Activated naive CD4-positive, alpha-beta T cell (primary cell): ENCODE data around the gene AFF3.

Experiments
- DNase-seq, 4 experiments: peaks; one replicate each; lab custom pipeline; 2025; lab: John Stamatoyannopoulos, UW

AFF3 gene

GRCh38 chr2:99883358-99883757 lies 259.0 kb downstream of the AFF3 start:
- DNase-seq = no peak

GRCh38 chr2:99881901-99882591 lies 260.3 kb downstream of the AFF3 start:
- no peak for DNase-seq

- DNase-seq = no peak
Measured at GRCh38 chr2:99880964-99881294, 261.5 kb downstream of the AFF3 start.

DNA sequence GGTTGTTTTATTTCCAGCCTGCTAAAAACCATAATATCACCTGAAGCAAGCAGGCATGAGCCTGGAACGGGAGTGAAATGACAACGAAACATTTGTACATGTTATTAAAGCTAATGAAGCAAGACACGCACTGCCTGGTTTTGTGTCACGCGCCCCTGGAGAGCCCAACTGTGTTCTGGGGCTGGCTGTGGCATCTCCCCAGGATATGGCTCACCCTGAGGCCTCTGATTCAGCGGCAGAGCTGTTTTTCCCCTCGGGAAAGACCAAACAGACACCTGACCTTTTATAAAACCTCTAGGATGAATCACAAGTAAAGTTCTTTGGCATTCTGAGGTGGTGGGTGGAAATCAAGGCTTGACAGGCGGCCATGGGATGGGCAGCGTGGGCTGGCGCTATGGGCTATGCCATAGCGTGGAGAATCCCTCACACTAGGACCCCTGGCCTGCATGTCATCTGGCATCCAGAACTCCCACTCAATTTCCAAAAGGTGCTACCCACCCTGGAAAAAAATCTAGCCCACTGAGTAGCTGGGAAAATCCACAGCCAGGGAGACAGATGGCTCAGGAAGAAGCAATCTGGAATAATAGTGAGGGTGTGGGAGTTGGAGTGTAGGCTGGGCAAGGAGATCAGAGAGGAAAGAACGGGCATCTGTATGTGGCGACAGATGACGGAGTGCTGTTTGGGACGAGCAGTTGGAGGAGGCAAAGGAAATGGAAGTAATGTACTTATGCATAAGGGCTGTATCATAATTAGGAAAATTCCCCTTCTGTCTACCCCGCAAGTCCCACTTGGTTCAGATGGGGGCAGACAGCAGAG lies 262.0 kb downstream of the AFF3 start:
- DNase-seq = no peak

- DNase-seq = no peak
Measured at GRCh38 chr2:99879481-99879880, 262.9 kb downstream of the AFF3 start.

DNA sequence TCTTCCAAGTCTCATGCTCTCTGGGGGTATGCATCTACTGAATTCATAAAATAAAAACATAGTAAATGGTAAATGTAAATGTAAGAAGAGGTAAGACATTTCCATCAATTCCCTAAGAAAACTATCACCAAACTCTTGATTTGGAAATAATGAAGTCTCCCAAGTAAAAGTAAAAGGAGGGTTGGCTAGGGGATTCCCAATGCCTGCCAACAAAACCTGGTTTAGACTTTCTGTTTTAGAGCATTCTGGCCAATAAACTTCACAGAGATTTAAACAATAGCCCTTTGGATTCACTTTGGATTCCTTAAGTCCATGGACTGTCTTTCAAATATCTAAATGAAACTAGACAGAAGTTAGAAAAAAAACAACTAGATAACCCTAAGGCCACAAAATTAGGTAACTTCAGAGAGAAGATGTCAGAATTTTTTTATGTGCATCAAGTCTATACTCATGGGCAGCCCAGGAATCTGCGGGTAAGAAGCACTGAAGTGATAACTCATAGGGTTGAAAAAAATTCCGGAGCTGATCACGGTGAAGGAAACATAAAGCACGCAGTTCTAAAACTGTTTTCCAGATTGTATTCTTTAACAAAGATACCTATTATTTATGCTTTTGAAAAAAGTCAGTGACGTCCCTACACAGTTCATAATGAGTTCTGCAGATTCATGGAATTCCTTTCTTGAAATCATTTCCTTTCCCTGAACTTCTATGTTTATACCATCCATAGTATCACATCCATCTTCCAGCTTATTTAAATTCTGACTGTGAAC lies 263.6 kb downstream of the AFF3 start:
- no peak for DNase-seq

DNA sequence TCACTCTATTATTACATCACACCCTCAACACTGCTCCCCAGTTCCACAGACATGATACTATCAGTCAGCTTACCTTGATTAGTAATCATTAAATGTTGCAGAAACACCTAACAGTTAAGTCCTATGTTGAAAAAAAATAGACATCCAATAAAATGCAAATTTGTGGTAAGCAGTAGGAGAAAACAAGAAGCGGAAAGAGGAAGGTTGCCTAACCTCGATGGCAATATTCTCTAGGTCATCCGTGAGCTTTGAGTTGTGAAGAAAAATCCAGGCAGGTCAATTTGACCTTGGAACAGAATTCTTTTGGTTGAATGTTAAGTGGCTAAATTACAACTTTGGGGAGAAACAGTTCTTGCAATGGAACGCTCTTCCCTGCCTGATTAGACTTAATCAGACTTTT lies 264.4 kb downstream of the AFF3 start:
- DNase-seq = no peak

GRCh38 chr2:99876956-99877355 lies 265.4 kb downstream of the AFF3 start:
- no peak for DNase-seq

DNA sequence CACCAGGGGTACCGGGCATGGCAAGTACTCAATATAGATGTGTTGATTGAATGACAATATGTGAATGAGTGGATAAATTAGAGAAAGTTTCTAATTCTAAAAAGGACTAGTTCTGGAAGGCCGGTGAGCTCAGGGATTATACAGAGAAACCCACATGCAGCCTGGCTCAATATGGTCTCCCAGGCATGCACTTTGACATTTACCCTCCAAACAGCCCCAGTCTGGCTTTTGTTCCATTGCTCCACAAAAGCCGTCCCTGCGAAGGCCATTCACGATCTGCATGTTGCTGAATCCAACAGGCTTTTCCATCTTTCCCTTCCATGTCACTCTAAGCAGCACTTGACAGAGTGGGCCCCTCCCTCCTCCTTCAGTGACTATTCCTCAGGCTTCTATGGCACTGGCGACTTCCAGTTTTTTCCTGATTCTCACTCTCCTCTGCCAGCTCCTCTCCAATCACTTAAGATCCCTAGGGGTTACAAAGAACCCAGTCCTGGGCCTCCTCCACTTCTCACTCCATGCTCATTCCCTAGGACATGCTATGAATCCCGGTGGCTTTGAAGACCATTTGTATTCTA lies 266.7 kb downstream of the AFF3 start:
- no peak for DNase-seq

DNA sequence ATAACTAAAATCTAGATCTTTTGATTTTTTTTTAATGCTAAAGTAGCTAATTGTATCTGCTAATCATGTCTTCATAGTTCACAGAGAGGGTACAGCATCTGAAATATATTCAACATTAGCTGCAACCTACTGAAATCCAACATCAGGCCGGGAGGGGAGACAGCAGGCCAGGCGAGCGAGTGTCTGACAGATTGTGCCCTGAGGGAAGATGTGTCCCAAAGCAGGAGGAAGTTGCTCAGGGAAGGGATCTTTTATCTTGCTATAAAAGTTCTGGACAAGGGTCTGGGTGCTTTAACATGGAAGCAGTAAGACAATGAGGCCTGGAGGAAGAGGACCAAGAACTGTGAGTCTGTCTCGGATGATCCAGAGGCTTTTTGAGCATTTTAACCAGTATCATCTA lies 274.1 kb downstream of the AFF3 start:
- DNase-seq = no peak

DNA sequence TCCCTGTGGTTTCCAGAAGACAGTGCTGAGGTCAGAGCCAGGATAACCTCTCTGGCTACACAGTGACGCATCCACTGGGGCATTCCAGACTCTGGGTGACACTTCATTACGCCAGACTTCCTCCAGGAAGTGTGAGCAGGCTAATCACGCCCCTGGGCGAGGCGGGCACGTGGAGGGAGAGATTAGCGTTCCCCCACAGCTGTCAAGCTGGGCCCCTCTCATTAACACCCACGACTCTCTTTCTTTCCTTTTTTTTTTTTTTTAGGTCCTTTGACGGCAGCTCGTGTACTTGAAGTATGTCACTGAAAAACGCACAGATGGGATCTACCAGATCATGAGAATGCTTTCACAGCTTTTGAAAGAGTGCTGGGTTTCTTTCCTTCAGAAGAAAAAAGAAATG lies 274.6 kb downstream of the AFF3 start:
- DNase-seq = no peak

- DNase-seq = no peak
Measured at GRCh38 chr2:99865818-99866676, 276.3 kb downstream of the AFF3 start.

- DNase-seq = no peak
Measured at GRCh38 chr2:99864561-99865553, 277.5 kb downstream of the AFF3 start.

DNA sequence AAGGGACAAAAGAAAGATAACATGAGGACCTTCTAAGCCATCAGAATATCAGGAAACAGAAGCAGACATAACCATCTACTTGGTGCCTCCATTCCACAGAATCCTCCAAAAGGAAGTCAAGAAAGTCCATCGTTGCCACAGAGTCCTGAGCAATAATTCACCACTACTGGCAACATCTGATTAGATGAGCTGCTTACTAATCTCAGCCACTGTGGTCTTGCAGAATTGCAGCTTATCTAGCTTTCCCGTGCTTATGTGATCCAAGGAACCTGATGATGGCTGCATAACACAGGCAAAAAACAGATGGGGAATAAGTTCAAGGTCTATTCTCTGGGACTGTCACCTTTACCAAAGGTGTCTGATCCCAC lies 278.5 kb downstream of the AFF3 start:
- DNase-seq = no peak

GRCh38 chr2:99863236-99863902 lies 279.0 kb downstream of the AFF3 start:
- no peak for DNase-seq

DNA sequence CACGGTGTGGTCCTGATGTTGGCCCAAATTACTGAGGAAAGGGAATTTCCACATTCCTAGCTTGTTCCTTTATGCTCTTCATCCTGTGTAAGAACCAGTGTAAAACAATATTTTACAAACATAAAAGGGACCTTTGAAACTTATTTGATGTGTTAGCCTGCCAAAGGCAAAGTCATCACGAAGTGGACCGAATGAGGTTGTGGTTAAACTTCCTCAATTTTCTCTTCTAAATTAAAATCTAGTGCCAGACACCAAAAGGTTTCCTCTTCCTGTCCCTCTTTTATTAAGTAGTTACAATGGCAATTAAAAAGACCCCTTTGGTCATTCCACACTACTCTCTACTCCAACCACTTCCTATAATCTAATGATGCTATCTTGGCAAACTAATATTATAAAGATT lies 279.8 kb downstream of the AFF3 start:
- DNase-seq = no peak

- no peak for DNase-seq
Measured at GRCh38 chr2:99861376-99861760, 281.0 kb downstream of the AFF3 start.

- no peak for DNase-seq
Measured at GRCh38 chr2:99860720-99861375, 281.5 kb downstream of the AFF3 start.

DNA sequence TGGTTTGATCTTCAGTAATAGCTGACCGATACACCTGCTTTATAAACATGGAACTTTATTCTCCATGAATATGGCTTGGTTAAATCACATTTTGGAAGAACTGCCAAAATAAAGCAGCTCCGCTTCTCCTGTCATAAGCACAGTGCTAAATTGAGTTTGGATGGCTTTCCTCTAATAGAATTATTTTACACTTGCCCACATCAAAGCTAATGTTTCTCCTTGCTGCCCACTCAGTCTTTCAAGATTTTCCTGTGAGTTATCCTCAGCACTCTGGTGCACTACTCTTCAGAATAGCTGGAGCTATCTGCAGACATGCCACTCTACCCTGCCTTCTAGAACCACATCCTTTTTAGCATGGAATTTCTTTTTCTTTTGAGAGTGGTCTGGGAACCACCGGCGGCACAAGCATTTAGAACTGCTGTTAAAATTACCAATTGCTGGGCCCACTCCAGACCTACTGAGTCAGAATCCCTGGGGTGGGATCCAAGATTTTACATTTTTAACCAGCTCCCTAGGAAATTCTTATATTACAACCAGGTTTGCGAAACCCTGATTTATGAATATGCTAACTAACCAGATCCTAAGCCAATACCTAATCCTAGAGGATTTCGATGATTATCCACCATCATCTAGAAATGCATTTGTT lies 283.3 kb downstream of the AFF3 start:
- DNase-seq = no peak
